H1 (cell line): ENCODE measurements around the gene GPX6. TPM values are rescaled to one million over a fixed set of nuclear protein-coding genes. Genes with fewer than 3 reads are reported as not detected.

ENCODE experiments used
- CTCF ChIA-PET: fragments of 300-600 bp; sonication (Branson Sonifier 250); formaldehyde crosslinking; loops from one replicate; lab custom pipeline; 2021; ENCODE audit not compliant: partially characterized antibody; lab: Charles Lee
- POLR2A ChIA-PET: fragments of 300-600 bp; sonication (Branson Sonifier 250); formaldehyde crosslinking; loops from one replicate; lab custom pipeline; 2021; ENCODE audit warnings: inconsistent platforms; ENCODE audit not compliant: partially characterized antibody; lab: Charles Lee
- DNase-seq, 2 experiments: peaks; one replicate each; pipeline versions ENCODE4 v3.0.0 to v3.0.0-alpha.2; 2010 to 2022; ENCODE audit warnings: low spot score in 2 of 2, low read depth in 1 of 2, mixed read lengths in 1 of 2
- FAIRE-seq: peaks from 2 replicates; lab custom pipeline; 2011; peaks lifted over from hg19 to GRCh38; lab: Jason Lieb, UNC
- H2AFZ ChIP-seq: 2 replicates; pipeline ENCODE4 v1.8.1; 2012; ENCODE audit warnings: low read length, inconsistent platforms
- H2AK5ac ChIP-seq: 2 replicates; pipeline ENCODE4 v1.6.1; 2013; ENCODE audit warnings: low read depth, low read length
- H2BK120ac ChIP-seq: replicated peaks from 2 replicates; pipeline ENCODE3; 2013; ENCODE audit warnings: low read depth, low read length, inconsistent platforms
- H2BK12ac ChIP-seq: 2 replicates; pipeline ENCODE4 v1.6.1; 2013; ENCODE audit warnings: low read depth, low read length
- H2BK15ac ChIP-seq: 2 replicates; pipeline ENCODE4 v1.6.1; 2013; ENCODE audit warnings: low read length
- H2BK20ac ChIP-seq: 2 replicates; pipeline ENCODE4 v1.6.1; 2013; ENCODE audit warnings: low read length
- H2BK5ac ChIP-seq: 2 replicates; pipeline ENCODE4 v1.6.1; 2013; ENCODE audit warnings: low read depth, low read length
- H3K14ac ChIP-seq: 2 replicates; pipeline ENCODE4 v1.6.1; 2013; ENCODE audit warnings: inconsistent platforms; ENCODE audit not compliant: insufficient read length
- H3K18ac ChIP-seq: 2 replicates; pipeline ENCODE4 v1.6.1; 2013; ENCODE audit warnings: low read length; ENCODE audit errors: extremely low read depth
- H3K23ac ChIP-seq: 2 replicates; pipeline ENCODE4 v1.6.1; 2013; ENCODE audit warnings: inconsistent platforms; ENCODE audit not compliant: insufficient read length
- H3K23me2 ChIP-seq: 2 replicates; pipeline ENCODE4 v1.6.1; 2013; ENCODE audit warnings: low read depth, low read length
- H3K27ac ChIP-seq: 2 replicates; pipeline ENCODE4 v1.6.1; 2011; ENCODE audit warnings: low read depth, low read length, inconsistent platforms
- H3K27me3 ChIP-seq, 4 experiments: replicated peaks in 1 of 4; 1 replicate in 1 of 4; 2 replicates in 3 of 4; pipeline versions ENCODE4 v1.6.1 to v1.8.1; 2011 to 2013; ENCODE audit warnings: low read length in 3 of 4, mild to moderate bottlenecking in 3 of 4, inconsistent platforms in 2 of 4, mixed read lengths in 2 of 4, moderate library complexity in 1 of 4; ENCODE audit not compliant: control insufficient read depth in 3 of 4, insufficient read depth in 3 of 4; ENCODE audit errors: extremely low read depth in 1 of 4
- H3K36me3 ChIP-seq, 4 experiments: 2 replicates each; pipeline versions ENCODE4 v1.6.1 to v1.8.1; 2011 to 2013; ENCODE audit warnings: mild to moderate bottlenecking in 4 of 4, low read length in 3 of 4, moderate library complexity in 2 of 4, control low read depth in 1 of 4, inconsistent platforms in 1 of 4; ENCODE audit not compliant: insufficient read depth in 4 of 4, control insufficient read depth in 2 of 4
- H3K4ac ChIP-seq: replicated peaks from 2 replicates; pipeline ENCODE3; 2013; ENCODE audit warnings: low read length, low read depth, mixed read lengths, inconsistent platforms; ENCODE audit not compliant: insufficient read length
- H3K4me1 ChIP-seq, 4 experiments: replicated peaks in 1 of 4; 1 replicate in 1 of 4; 2 replicates in 3 of 4; pipeline versions ENCODE4 v1.6.1 to v1.8.1; 2011 to 2013; ENCODE audit warnings: low read length in 3 of 4, inconsistent platforms in 2 of 4, mixed read lengths in 1 of 4; ENCODE audit not compliant: insufficient read depth in 4 of 4, control insufficient read depth in 3 of 4
- H3K4me2 ChIP-seq, 2 experiments: 2 replicates each; pipeline versions ENCODE4 v1.6.1 to v1.8.1; 2011 to 2013; ENCODE audit warnings: low read depth in 2 of 2, low read length in 2 of 2, control low read depth in 1 of 2, inconsistent platforms in 1 of 2, mild to moderate bottlenecking in 1 of 2; ENCODE audit not compliant: insufficient read depth in 1 of 2
- H3K4me3 ChIP-seq, 4 experiments: fragments of 200-600, 300-600 bp in 1 of 4; sonication (generic), shearing (Covaris generic), sonication (Bioruptor Twin) in 1 of 4; 2 replicates each; pipeline versions ENCODE4 v1.5.1 to v1.8.1; 2011 to 2016; ENCODE audit warnings: low read length in 4 of 4, low read depth in 3 of 4, control low read depth in 2 of 4, inconsistent platforms in 2 of 4, mild to moderate bottlenecking in 2 of 4, mixed read lengths in 1 of 4, moderate library complexity in 1 of 4; ENCODE audit not compliant: insufficient read depth in 2 of 4; ENCODE audit errors: extremely low read depth in 1 of 4
- H3K56ac ChIP-seq: replicated peaks from 2 replicates; pipeline ENCODE3; 2013; ENCODE audit warnings: low read depth, mild to moderate bottlenecking, mixed read lengths, low read length, inconsistent platforms; ENCODE audit not compliant: insufficient read length
- H3K79me1 ChIP-seq: 2 replicates; pipeline ENCODE4 v1.6.1; 2013; ENCODE audit warnings: low read depth, low read length, control low read depth
- H3K79me2 ChIP-seq, 2 experiments: 2 replicates each; pipeline versions ENCODE4 v1.6.1 to v1.8.1; 2012 to 2013; ENCODE audit warnings: low read length in 2 of 2, mild to moderate bottlenecking in 2 of 2, inconsistent platforms in 1 of 2; ENCODE audit not compliant: insufficient read depth in 2 of 2, control insufficient read depth in 1 of 2
- H3K9ac ChIP-seq, 4 experiments: replicated peaks in 1 of 4; 1 replicate in 1 of 4; 2 replicates in 3 of 4; pipeline versions ENCODE4 v1.6.1 to v1.8.1; 2011 to 2013; ENCODE audit warnings: low read depth in 3 of 4, low read length in 3 of 4, control low read depth in 2 of 4, mild to moderate bottlenecking in 2 of 4, moderate library complexity in 2 of 4, inconsistent platforms in 1 of 4; ENCODE audit errors: extremely low read depth in 1 of 4
- H3K9me3 ChIP-seq, 2 experiments: 2 replicates each; pipeline versions ENCODE4 v1.6.1 to v1.8.1; 2012 to 2013; ENCODE audit warnings: mild to moderate bottlenecking in 2 of 2, moderate library complexity in 2 of 2, control low read depth in 1 of 2, inconsistent platforms in 1 of 2, low read depth in 1 of 2, low read length in 1 of 2, mixed read lengths in 1 of 2; ENCODE audit not compliant: insufficient read depth in 2 of 2
- H4K20me1 ChIP-seq, 2 experiments: replicated peaks in 1 of 2; 2 replicates each; pipeline versions ENCODE3 to v1.8.1; 2011 to 2013; ENCODE audit warnings: inconsistent platforms in 2 of 2, low read length in 2 of 2, mild to moderate bottlenecking in 1 of 2; ENCODE audit not compliant: insufficient read depth in 2 of 2, control insufficient read depth in 1 of 2
- H4K5ac ChIP-seq: 2 replicates; pipeline ENCODE4 v1.6.1; 2013; ENCODE audit warnings: low read length, low read depth, mixed read lengths, inconsistent platforms; ENCODE audit not compliant: insufficient read length
- H4K8ac ChIP-seq: 2 replicates; pipeline ENCODE4 v1.8.0; 2013; ENCODE audit warnings: mild to moderate bottlenecking, moderate library complexity, low read length, inconsistent platforms; ENCODE audit not compliant: insufficient read depth; ENCODE audit errors: extremely low read depth
- H4K91ac ChIP-seq: replicated peaks from 2 replicates; pipeline ENCODE3; 2013; ENCODE audit warnings: low read length, mixed read lengths, inconsistent platforms; ENCODE audit not compliant: insufficient read length
- KDM1A ChIP-seq: fragments of 200-600, 300-600 bp; sonication (generic); IDR thresholded peaks from 2 replicates; pipeline ENCODE4 v1.7.1; 2016; ENCODE audit warnings: mild to moderate bottlenecking, low read length, borderline replicate concordance
- KDM5A ChIP-seq: fragments of 200-600 bp; IDR thresholded peaks from 2 replicates; pipeline ENCODE4 v1.7.1; 2012; ENCODE audit warnings: mild to moderate bottlenecking, low read length, inconsistent platforms, mixed read lengths
- MAFK ChIP-seq: IDR thresholded peaks from 2 replicates; pipeline ENCODE4 v1.6.1; 2012; ENCODE audit warnings: low read depth, mild to moderate bottlenecking, improper control_type of control experiment, low read length
- NANOG ChIP-seq: IDR thresholded peaks from 2 replicates; pipeline ENCODE4 v1.6.1; 2011; ENCODE audit warnings: low read length, low read depth, mild to moderate bottlenecking, inconsistent platforms; ENCODE audit not compliant: insufficient read depth, poor library complexity, severe bottlenecking
- RFX5 ChIP-seq: IDR thresholded peaks from 2 replicates; pipeline ENCODE4 v1.6.1; 2011; ENCODE audit warnings: low read depth, low read length, improper control_type of control experiment, borderline replicate concordance
- TAF7 ChIP-seq: optimal IDR thresholded peaks from 2 replicates; pipeline ENCODE3; 2011; ENCODE audit warnings: low read depth, mild to moderate bottlenecking, inconsistent platforms, low read length, moderate library complexity, borderline replicate concordance
- WGBS, 2 experiments: shearing (Covaris generic) in 1 of 2; methylation state at CpG; one replicate each; pipeline versions ENCODE4 v1.1.6 to v1.1.7; 2013 to 2015; ENCODE audit warnings: low lambda C conversion rate in 2 of 2, mixed read lengths in 2 of 2, inconsistent platforms in 1 of 2, low coverage in 1 of 2, missing lambda C conversion rate in 1 of 2; ENCODE audit not compliant: insufficient replicate concordance in 2 of 2, insufficient coverage in 1 of 2, insufficient read length in 1 of 2; ENCODE audit errors: extremely low coverage in 1 of 2, missing lambda C conversion rate in 1 of 2; 5-methylcytosine and 5-hydroxymethylcytosine counted together
- polyA plus RNA-seq, 7 experiments: library from polyadenylated mRNA; depleted of rRNA in 3 of 7; stranded (reverse) in 5 of 7; unstranded in 2 of 7; fragments of >200 nt in 5 of 7; fragments of 200-250 nt in 2 of 7; gene quantifications; 1 replicate in 5 of 7; 2 replicates in 1 of 7; 4 replicates in 1 of 7; pipeline versions ENCODE4 v1.2.1 to v1.2.3, GENCODE V29; 2011 to 2013; ENCODE audit warnings: missing spikeins in 2 of 7, mixed read lengths in 2 of 7
- total RNA-seq: library from RNA; stranded (reverse); fragmentation: NEBNext Ultra II Directional; extraction: Animal tissue kit (Norgen Biotek cat#: 25700); gene quantifications from 2 replicates; pipeline ENCODE4 v1.2.1, GENCODE V29; 2021
- TF ChIP-seq, protein P1 (sequence below): IDR thresholded peaks from 2 replicates; pipeline ENCODE4 v1.6.1; 2012; ENCODE audit warnings: inconsistent platforms
- TF ChIP-seq, protein P2 (sequence below): IDR thresholded peaks from 2 replicates; pipeline ENCODE4 v1.6.1; 2012; ENCODE audit warnings: low read length, inconsistent platforms

Gene GPX6
- total and polyA plus RNA-seq, 2 of the 8 experiments (the other 6 are each of a cell fraction or from before 2014, with no cell fraction given), result not detected

DNA sequence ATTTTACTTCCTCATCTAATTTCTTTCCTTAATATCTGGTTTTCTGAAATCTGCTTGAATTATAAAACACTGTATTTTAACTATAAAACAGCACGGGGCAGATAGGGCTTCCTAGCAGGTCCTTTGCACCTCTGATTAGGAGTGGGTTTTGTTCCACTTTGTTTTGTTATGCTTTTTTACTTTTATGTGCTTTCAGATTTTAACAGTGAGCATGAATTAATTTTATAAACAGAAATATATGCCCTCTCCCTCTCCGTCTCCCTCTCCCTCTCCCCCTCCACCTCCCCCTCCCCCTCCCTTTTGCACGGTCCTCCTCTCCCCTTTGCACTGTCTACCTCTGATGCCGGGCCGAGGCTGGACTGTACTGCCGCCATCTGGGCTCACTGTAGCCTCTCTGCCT, 14.3 kb downstream of the GPX6 start:
- no peak overlapping the region for H2BK120ac ChIP-seq
- no peak overlapping the region for H3K14ac ChIP-seq
- no peaks in the 10 kb centered on the region for H4K20me1 ChIP-seq
- no peak overlapping the region for H4K91ac ChIP-seq
- no peak overlapping the region for H4K5ac ChIP-seq
- H3K23me2 ChIP-seq, result no peaks in the 10 kb centered on the region
- no peak overlapping the region for H3K4me3 ChIP-seq
- 93% methylated on average over 1 of the region's 6 CpGs; no CpG with 5 or more reads in 1 of the 2 experiments for WGBS, 2 experiments
- H3K27me3 ChIP-seq, result no peaks in the 10 kb centered on the region
- H2BK15ac ChIP-seq, result no peak overlapping the region
- peaks cover 0 to 4% (median 0%) of the 10 kb centered on the region in 4 experiments; a peak in 1 of 8 replicates for H3K36me3 ChIP-seq
- H3K4me1 ChIP-seq, result peaks cover 0 to 2% (median 2%) of the 10 kb centered on the region in 4 experiments; a peak in 4 of 7 replicates
- H3K27ac ChIP-seq, result no peak overlapping the region
- no peak overlapping the region for H2BK20ac ChIP-seq
- no peak overlapping the region for H2BK5ac ChIP-seq
- no peak overlapping the region for H3K4me2 ChIP-seq
- H3K79me1 ChIP-seq, result no peaks in the 10 kb centered on the region
- DNase-seq (no peak), FAIRE-seq (no peak)
- ChIA-PET CTCF (no interaction called here), POLR2A (no interaction called here)
- H3K23ac ChIP-seq, result no peak overlapping the region
- H3K4ac ChIP-seq, result no peak overlapping the region
- H3K9me3 ChIP-seq, result peaks cover 0 to 12% of the 10 kb centered on the region in 2 experiments; a peak in 2 of 4 replicates
- no peak overlapping the region for H2BK12ac ChIP-seq
- H3K9ac ChIP-seq, result no peak overlapping the region
- H3K18ac ChIP-seq, result no peak overlapping the region
- H2AK5ac ChIP-seq, result no peak overlapping the region
- no peak overlapping the region for H4K8ac ChIP-seq
- no peak overlapping the region for H3K56ac ChIP-seq
- no peaks in the 10 kb centered on the region for H3K79me2 ChIP-seq
- H2AFZ ChIP-seq, result no peak overlapping the region
- TF ChIP-seq NANOG (no peak), TAF7 (no peak), RFX5 (no peak), KDM5A (no peak), MAFK (no peak), KDM1A (no peak)
- TF ChIP-seq, protein P1, sequence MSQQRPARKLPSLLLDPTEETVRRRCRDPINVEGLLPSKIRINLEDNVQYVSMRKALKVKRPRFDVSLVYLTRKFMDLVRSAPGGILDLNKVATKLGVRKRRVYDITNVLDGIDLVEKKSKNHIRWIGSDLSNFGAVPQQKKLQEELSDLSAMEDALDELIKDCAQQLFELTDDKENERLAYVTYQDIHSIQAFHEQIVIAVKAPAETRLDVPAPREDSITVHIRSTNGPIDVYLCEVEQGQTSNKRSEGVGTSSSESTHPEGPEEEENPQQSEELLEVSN, result no peak
- TF ChIP-seq, protein P2, sequence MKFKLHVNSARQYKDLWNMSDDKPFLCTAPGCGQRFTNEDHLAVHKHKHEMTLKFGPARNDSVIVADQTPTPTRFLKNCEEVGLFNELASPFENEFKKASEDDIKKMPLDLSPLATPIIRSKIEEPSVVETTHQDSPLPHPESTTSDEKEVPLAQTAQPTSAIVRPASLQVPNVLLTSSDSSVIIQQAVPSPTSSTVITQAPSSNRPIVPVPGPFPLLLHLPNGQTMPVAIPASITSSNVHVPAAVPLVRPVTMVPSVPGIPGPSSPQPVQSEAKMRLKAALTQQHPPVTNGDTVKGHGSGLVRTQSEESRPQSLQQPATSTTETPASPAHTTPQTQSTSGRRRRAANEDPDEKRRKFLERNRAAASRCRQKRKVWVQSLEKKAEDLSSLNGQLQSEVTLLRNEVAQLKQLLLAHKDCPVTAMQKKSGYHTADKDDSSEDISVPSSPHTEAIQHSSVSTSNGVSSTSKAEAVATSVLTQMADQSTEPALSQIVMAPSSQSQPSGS, result no peak
